ENCODE measurements around the gene ADCY10.

GRCh38 chr1:167862432-167863076, 51.4 kb downstream of the ADCY10 start:
- no peak for TF ChIP-seq EZH2 (IDR thresholded peaks at IDR 0.05; ENCODE audit: low read depth, unreplicated experiment)
- TF ChIP-seq ETS1 (IDR thresholded peaks at IDR 0.05), result no peak
- TF ChIP-seq CTCF (conservative IDR thresholded peaks at IDR 0.05; ENCODE audit: low read depth in 2 of 2), result no peak

Data from GM23338 (cell line).